ENCODE data around the gene HMGB2.

HMGB2 gene

GRCh38 chr4:173334085-173334890, at the start of gene HMGB2:
Gene HMGB2 (minus strand): TSS chr4:173334358. CDS start chr4:173333649, 709 bp downstream.
- DNase-seq (ENCODE audit: low read depth): peak; percentile 100
- no peak for TF ChIP-seq CTCF (IDR thresholded peaks at IDR 0.05; ENCODE audit: control insufficient read depth, extremely low read depth, insufficient read depth)
- H3K4me3 ChIP-seq (ENCODE audit: low read depth, low read length): peak within 1 kb of the TSS; percentile 99

GRCh38 chr4:173382349-173382748, 48.2 kb upstream of the HMGB2 start:
- no peak overlapping the region for H3K4me3 ChIP-seq (ENCODE audit: low read depth, low read length)
- no peak for DNase-seq (ENCODE audit: low read depth)
- no peak for TF ChIP-seq CTCF (IDR thresholded peaks at IDR 0.05; ENCODE audit: control insufficient read depth, extremely low read depth, insufficient read depth)

- no peak overlapping the region for H3K4me3 ChIP-seq (ENCODE audit: low read depth, low read length)
- DNase-seq (ENCODE audit: low read depth): no peak
- TF ChIP-seq CTCF (IDR thresholded peaks at IDR 0.05; ENCODE audit: control insufficient read depth, extremely low read depth, insufficient read depth): no peak
Observed at GRCh38 chr4:173381610-173382009, 47.5 kb upstream of the HMGB2 start.

GRCh38 chr4:173380987-173381386, 46.8 kb upstream of the HMGB2 start:
- DNase-seq (ENCODE audit: low read depth): no peak
- TF ChIP-seq CTCF (IDR thresholded peaks at IDR 0.05; ENCODE audit: control insufficient read depth, extremely low read depth, insufficient read depth): no peak
- H3K4me3 ChIP-seq (ENCODE audit: low read depth, low read length): no peak overlapping the region

GRCh38 chr4:173379929-173380328, 45.8 kb upstream of the HMGB2 start:
- no peak for TF ChIP-seq CTCF (IDR thresholded peaks at IDR 0.05; ENCODE audit: control insufficient read depth, extremely low read depth, insufficient read depth)

GRCh38 chr4:173374588-173374987, 40.4 kb upstream of the HMGB2 start:
- DNase-seq (ENCODE audit: low read depth): no peak
- TF ChIP-seq CTCF (IDR thresholded peaks at IDR 0.05; ENCODE audit: control insufficient read depth, extremely low read depth, insufficient read depth): no peak
- no peak overlapping the region for H3K4me3 ChIP-seq (ENCODE audit: low read depth, low read length)

More at GRCh38 chr4:173379929-173380328, 45.8 kb upstream of the HMGB2 start:
- DNase-seq (ENCODE audit: low read depth): no peak
- H3K4me3 ChIP-seq (ENCODE audit: low read depth, low read length): no peak overlapping the region
